CD4-positive, alpha-beta T cell treated with Interleukin-21 for 1 hour (primary cell): ENCODE results near the gene VKORC1L1.
"Not testable (repeated sequence)": the region's sequence is repeated elsewhere in the genome, so short reads cannot be mapped to it uniquely, and the experiment has no call there.

Experiments
- DNase-seq: peaks from one replicate; pipeline ENCODE4 v3.0.0-alpha.2; 2020

Gene VKORC1L1

DNA sequence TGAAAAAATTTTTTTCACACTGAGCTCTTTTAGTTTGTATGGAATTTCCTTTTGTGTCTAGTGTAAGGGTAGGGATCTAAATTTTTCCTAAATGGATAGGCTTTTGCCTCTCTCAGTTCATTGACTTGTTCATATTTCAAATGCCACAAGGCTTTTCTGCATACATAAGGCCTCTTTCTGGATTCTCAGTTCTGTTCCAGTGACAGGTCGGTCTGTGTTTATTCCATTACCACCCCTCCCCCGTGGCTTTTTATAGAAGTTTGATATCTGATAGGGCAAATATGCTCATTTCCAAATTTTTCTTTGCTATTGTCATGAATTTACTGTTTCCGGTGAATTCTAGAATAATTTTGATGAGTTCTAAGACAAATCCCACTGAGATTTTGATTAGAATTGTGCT is 12.7 kb downstream of the VKORC1L1 start:
- DNase-seq = not testable (repeated sequence)

- DNase-seq = not testable (repeated sequence)
Measured at GRCh38 chr7:65888434-65889156, 15.7 kb downstream of the VKORC1L1 start.

GRCh38 chr7:65889722-65890121 is 16.8 kb downstream of the VKORC1L1 start:
- DNase-seq = not testable (repeated sequence)

DNA sequence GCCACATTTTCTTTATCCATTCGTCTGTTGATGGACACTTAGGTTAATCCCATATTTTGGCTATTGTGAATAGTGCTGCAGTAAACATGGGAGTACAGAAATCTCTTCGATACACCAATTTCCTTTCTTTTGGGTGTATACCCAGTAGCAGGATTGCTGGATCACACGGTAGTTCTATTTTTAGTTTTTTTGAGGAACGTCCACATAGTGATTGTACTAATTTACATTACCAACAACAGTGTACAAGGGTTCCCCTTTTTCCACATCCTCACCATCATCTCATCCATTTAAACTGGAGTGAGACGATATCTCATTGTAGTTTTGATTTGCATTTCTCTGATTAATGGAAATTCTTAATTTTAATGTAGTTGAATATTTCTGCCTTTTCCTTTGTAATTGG is 19.3 kb downstream of the VKORC1L1 start:
- DNase-seq = no peak

GRCh38 chr7:65892835-65893234 is 20.0 kb downstream of the VKORC1L1 start:
- no peak for DNase-seq

- DNase-seq = no peak
Measured at GRCh38 chr7:65896279-65896870, 23.5 kb downstream of the VKORC1L1 start.

- not testable (repeated sequence) for DNase-seq
Measured at GRCh38 chr7:65897289-65897688, 24.4 kb downstream of the VKORC1L1 start.

- DNase-seq = not testable (repeated sequence)
Measured at GRCh38 chr7:65898677-65899447, 26.0 kb downstream of the VKORC1L1 start.

DNA sequence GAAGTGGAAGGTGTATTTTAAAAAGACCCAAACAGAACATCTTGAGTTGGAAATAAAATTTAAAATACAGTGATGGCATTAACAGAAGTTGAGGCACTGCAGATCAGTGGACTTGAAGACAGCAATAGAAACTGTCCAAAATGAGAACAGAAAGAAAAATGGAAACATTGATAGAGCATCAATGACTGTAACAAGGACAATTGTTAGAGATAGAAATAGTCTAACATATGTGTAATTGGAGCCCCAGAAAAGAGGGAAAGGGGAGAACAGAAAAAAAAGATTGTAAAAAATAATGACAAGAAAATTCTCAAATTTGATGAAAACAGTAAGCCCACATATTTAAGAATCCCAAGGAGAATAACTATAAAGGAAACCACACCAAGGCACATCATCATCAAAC is 29.4 kb downstream of the VKORC1L1 start:
- no peak for DNase-seq

DNA sequence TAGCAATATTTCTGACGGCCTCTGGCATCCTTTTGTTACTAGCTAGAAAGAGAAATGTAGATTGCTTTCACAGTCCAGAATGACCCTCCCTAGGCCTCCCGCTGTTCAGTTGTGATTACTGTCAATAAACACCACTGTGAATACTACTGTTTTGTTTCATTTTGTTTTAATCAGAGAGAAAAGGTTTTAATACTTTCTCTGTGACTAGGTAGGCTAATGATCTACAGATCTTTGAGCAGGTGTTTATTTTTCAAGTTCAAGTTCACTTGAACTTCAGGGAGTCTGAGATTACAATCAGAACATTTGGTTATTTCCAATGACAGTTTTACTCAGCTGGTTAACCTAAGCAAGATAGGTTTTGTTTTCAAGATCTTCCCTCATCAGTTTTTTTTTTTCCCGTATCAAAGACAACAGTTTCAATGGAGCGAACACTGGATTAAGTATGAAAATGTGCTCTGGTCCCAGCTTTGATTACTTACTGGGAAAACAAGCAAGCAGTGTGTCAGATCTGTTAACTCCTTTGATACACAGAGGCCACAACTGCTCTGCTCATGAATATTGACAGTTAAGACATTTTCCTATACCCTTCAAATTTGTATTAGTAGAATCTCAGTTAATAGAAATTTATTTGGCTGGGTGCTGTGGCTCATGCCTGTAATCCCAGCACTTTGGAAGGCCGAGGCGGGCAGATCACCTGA is 34.8 kb downstream of the VKORC1L1 start:
- no peak for DNase-seq

GRCh38 chr7:65910237-65910636 is 37.4 kb downstream of the VKORC1L1 start:
- no peak for DNase-seq

DNA sequence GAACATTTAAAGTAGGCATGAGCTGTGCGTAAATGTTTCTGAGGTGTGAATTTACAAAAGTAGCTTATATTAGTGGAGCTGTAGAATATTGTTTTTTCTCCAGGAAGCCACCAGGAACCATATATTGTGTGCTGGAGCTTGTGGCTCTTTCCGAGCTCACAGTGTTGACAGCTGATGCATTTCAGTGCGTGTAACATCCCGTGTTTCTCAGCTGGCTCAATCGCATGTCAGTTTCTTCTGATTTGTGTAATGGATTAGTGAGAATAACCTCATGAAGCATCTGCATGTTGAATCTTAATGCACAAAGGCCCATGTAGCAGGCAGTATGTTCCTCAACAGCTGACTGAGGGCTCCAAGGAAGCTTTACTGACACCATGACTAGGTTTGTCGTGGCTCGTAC is 39.4 kb downstream of the VKORC1L1 start:
- DNase-seq = no peak

GRCh38 chr7:65915921-65916657 is 43.2 kb downstream of the VKORC1L1 start:
- DNase-seq = no peak

DNA sequence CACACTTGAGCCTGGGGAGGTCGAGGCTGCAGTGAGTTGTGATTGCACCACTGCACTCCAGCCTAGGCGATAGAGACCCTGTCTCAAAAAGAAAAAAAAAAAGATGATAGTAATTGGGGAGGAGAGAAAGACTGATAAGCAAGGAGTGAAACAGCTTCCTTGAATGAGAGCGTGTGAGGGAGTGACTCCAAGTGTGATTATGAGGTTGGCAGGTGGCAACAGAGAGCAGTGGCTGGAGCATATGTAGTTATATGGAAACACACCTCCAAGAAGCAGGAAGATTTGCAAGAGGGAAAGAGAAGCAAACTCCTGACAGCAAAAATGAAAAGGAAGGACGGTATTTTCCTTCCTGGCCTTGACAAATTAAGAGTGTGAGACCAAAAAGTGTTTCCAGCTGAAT is 50.4 kb downstream of the VKORC1L1 start:
- no peak for DNase-seq

DNA sequence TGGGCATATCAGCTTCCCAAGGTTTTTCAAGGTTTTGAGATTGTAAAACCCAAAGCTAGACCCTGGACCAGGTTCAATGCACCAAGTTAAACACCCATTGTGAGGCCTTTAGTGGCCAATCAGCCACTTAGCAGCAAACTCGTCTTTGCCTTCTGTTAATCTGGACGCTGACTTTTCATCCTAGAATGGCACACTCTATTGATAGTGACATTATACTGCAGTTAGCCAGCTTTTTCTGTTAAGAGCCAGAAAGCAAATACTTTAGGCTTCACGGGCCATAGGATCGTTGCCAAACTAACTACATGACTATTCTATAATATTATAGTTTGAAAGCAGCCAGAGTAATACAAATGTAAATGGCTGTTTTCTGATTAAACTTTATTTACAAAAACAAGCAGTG is 51.3 kb downstream of the VKORC1L1 start:
- DNase-seq = no peak

DNA sequence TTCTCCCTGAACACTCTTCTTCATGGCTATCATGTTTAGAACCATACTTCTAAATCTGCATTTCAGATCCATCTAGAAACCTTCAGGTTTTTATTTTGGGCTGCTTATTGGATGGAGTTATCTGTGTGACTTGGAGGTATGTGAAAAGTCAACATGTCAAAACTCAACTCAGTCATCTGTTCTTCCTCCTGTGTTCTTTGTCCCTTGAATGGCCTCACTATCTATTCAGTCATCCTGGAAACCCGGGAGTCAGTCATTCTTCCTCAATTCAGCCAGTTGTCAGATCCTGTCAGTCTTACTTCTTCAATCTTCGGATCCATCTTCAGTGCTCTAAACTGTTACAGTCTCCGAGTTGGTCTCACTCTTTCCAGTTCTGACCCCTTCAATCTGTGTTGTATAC is 52.2 kb downstream of the VKORC1L1 start:
- DNase-seq = no peak

DNA sequence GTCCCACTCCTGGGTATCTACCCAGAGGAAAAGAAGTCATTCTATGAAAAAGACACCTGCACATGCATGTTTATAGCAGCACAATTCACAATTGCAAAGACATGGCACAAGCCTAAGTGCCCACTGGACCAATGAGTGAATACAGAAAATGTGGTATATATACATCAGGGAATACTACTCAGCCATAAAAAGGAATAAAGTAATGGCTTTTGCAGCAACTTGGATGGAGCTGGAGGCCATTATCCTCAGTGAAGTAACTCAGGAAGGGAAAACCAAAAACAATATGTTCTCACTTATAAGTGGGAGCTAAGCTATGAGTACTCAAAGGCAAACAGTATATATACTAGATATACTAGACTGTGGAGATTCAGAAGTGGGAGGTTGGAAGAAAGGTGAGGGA is 53.7 kb downstream of the VKORC1L1 start:
- DNase-seq = no peak

DNA sequence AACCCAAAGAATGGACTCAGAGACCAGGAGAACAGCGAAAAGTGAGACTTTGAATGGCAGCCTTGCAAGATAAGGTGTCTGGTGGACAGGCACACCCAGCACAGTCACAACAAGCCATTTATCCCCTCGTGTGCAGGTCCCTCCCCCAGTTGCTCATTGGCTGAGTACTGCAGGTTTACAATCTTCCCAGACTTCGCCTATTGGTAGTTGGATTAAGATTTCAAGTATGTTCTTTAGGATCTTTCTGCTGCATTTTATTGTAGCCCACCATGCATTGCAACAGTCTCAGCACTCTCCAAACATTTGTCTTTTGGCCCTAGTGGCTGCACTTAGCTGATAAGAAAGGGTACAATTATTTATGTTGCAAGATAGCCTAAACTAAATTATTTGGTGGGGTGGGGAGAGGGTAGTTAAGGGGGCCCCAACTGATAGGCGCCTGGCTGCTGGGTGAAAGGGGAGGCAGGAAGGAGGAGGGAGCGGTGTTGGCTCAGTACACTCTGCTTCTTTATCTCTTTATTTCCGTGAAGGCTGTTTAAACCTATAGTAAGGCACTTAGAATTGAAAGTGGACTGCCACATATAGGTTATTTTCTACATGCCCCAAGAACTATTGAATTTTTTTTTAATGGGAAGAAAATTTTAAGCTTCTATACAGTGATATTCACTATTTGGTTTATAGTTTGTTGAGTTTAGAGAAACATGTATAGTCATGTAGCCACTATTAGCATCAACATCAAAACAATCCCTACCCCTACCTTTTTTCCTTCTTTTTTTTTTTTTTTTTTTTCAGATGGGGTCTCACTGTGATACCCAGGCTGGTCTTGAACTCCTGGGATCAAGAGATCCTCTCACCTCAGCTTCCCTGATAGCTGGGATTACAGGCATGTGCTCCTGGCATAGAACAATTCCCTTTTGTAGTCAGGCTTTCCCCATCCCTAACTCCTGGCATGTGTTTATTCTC is 54.9 kb downstream of the VKORC1L1 start:
- no peak for DNase-seq

DNA sequence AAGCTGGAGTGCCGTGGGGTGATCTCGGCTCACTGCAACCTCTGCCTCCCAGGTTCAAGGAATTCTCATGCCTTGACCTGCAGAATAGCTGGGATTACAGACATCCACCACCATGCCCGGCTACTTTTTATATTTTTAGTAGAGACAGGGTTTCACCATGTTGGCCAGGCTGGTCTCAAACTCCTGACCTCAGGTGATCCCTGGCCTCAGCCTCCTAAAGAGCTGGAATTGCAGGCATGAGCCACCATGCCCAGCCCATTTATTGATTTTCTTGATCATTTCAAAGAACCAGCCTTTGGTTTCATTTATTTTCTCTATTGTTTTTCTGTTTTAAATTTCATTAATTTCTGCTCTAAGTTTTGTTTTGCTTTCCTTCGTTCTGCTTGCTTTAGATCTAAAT is 58.8 kb downstream of the VKORC1L1 start:
- DNase-seq = no peak

- no peak for DNase-seq
Measured at GRCh38 chr7:65937296-65937695, 64.4 kb downstream of the VKORC1L1 start.

DNA sequence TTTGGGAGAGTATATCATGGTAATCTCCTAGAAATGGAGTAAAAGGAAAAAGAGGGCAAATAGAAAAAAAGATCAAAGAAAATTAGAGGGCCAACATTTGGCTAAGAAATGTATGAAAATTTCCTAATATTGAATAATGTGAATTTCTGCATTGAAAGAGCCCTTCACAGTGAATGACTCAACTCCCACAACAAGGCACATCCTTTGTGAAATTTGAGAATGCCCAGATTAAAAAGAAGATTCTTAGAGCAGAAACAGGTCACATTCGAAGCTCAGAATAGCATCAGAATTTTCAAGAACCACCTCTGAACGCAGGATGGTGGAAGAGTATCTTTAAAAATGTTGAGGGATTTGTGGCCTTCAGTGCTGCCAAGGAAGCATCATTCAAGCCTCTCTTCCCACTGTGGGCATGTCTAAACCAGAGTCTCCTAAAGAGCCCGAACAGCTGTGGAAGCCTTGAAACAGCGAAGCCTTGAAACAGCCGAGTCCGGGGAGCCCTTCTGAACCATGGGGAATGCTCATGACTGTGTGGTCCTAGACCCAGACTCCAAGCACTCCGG is 65.5 kb downstream of the VKORC1L1 start:
- no peak for DNase-seq
